OCI-LY1 (cell line): Measurements from ENCODE around the gene DUSP1.

Experiments used
- EZH2 ChIP-seq: fragments of 200-600 bp; sonication (generic), shearing (Covaris generic); IDR thresholded peaks from 2 replicates; pipeline ENCODE4 v1.8.0; 2017; ENCODE audit warnings: borderline replicate concordance, mixed run types, mild to moderate bottlenecking, antibody characterized with exemption, low read length, moderate library complexity, mixed read lengths
- TF ChIP-seq, protein P1 (sequence below): fragments of 200-600 bp; sonication (generic), shearing (Covaris generic); IDR thresholded peaks from 2 replicates; pipeline ENCODE4 v1.5.1; 2017; ENCODE audit warnings: mild to moderate bottlenecking, antibody characterized with exemption, low read length, moderate library complexity, mixed read lengths

GRCh38 chr5:172785429-172786088 lies 14.6 kb upstream of the DUSP1 start:
- TF ChIP-seq, protein P1, sequence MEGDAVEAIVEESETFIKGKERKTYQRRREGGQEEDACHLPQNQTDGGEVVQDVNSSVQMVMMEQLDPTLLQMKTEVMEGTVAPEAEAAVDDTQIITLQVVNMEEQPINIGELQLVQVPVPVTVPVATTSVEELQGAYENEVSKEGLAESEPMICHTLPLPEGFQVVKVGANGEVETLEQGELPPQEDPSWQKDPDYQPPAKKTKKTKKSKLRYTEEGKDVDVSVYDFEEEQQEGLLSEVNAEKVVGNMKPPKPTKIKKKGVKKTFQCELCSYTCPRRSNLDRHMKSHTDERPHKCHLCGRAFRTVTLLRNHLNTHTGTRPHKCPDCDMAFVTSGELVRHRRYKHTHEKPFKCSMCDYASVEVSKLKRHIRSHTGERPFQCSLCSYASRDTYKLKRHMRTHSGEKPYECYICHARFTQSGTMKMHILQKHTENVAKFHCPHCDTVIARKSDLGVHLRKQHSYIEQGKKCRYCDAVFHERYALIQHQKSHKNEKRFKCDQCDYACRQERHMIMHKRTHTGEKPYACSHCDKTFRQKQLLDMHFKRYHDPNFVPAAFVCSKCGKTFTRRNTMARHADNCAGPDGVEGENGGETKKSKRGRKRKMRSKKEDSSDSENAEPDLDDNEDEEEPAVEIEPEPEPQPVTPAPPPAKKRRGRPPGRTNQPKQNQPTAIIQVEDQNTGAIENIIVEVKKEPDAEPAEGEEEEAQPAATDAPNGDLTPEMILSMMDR: no peak
- no peak for TF ChIP-seq EZH2
